Peyer's patch (tissue), 4 donors: Measurements from ENCODE around the gene SNX21. TPM values are rescaled to one million over a fixed set of nuclear protein-coding genes. Genes with fewer than 3 reads are reported as not detected.

Experiments
- DNase-seq, 3 donors: peaks; one replicate each; pipeline ENCODE4 v3.0.0-alpha.2; 2017 to 2019
- H3K27ac ChIP-seq, 4 donors: fragments of 200-600 bp; sonication (generic); one replicate each; pipeline ENCODE4 v1.5.1; 2016 to 2019
- H3K27me3 ChIP-seq, 2 donors: fragments of 200-600 bp; sonication (generic); one replicate each; pipeline ENCODE4 v1.5.1; 2019
- H3K36me3 ChIP-seq, 3 donors: fragments of 200-600 bp; sonication (generic); one replicate each; pipeline ENCODE4 v1.5.1; 2016 to 2019
- H3K4me1 ChIP-seq, 4 donors: fragments of 200-600 bp; sonication (generic); one replicate each; pipeline ENCODE4 v1.5.1; 2016 to 2019
- H3K4me3 ChIP-seq, 4 donors: fragments of 200-600 bp; sonication (generic); 1 replicate in 3 of 4; 2 replicates in 1 of 4; pipeline ENCODE4 v1.5.1; 2016 to 2019; ENCODE audit warnings: mild to moderate bottlenecking in 1 of 4
- H3K9me3 ChIP-seq, 4 donors: fragments of 200-600 bp; sonication (generic); one replicate each; pipeline ENCODE4 v1.5.1; 2016 to 2019; ENCODE audit warnings: mild to moderate bottlenecking in 1 of 4
- CTCF ChIP-seq, 6 experiments: fragments of 450-650 bp in 4 of 6; fragments of 200-600 bp in 2 of 6; sonication (generic) in 1 of 6; IDR thresholded peaks; one replicate each; pipeline ENCODE4 v1.5.1; 2017 to 2019; ENCODE audit warnings: antibody characterized with exemption in 6 of 6, mild to moderate bottlenecking in 3 of 6, moderate library complexity in 1 of 6
- POLR2A ChIP-seq, 2 donors: fragments of 450-650 bp; IDR thresholded peaks; one replicate each; pipeline ENCODE4 v1.5.1; 2017; ENCODE audit warnings: antibody characterized with exemption in 2 of 2, mild to moderate bottlenecking in 2 of 2, moderate library complexity in 2 of 2
- total RNA-seq, 4 donors: library from RNA; depleted of rRNA; stranded (reverse); fragments of >200 nt; gene quantifications; one replicate each; pipeline ENCODE4 v1.1.0, GENCODE V29; 2016

Gene SNX21
- total RNA-seq, 4 donors from 2014 or later = 17.5 to 94.9 (median 42.7) TPM

DNA sequence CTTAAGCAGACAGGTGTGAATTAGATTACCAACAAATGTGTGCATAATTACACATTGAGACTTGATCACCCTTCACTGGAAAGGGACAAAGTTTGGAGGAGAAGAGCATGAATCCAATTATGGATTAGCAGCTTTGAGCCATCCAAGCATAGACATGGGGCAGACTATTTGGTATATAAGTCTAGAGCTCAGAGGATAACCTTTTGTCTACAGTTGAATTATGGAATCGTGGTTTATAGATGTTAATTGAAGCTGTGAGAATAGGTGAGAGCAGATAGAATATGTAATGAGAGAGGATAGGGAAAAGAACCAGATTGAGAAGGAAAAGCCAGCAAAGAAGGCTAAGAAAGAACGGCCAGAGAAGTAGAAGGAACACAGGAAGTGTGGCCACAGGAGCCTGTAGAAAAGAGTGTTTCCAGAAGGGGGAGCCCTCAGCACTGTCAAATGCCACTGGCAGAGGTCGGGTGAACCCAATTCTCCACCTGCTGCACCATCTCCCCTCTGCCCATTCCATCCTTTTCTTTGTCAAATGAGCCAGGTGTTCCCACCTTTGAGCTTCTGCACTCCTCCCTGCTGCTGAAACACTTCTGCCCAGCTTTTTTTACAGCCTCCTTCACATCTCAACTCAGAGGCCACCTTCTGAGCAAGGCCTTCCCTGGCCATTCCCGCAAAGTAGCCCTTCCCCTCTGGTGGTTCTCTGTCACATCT lies 34.5 kb upstream of the SNX21 start:
- Histone ChIP-seq H3K9me3 (no peaks in the 10 kb centered on the region), H3K27me3 (no peaks in the 10 kb centered on the region), H3K27ac (no peak overlapping the region), H3K36me3 (peaks cover 0 to 72% (median 0%) of the 10 kb centered on the region in 3 donors), H3K4me1 (no peaks in the 10 kb centered on the region), H3K4me3 (no peak overlapping the region)
- DNase-seq = peak; percentile 62 to 85 (median 65)
- peak; percentile 25 to 72 (median 64) for TF ChIP-seq CTCF (IDR thresholded peaks at IDR 0.05)
- TF ChIP-seq POLR2A (IDR thresholded peaks at IDR 0.05) = no peak

GRCh38 chr20:45801851-45802250 lies 31.7 kb upstream of the SNX21 start:
- Histone ChIP-seq H3K36me3 (peaks cover 0 to 72% (median 4%) of the 10 kb centered on the region in 3 donors), H3K4me3 (no peak overlapping the region), H3K27me3 (no peaks in the 10 kb centered on the region), H3K27ac (no peak overlapping the region), H3K9me3 (no peaks in the 10 kb centered on the region), H3K4me1 (no peaks in the 10 kb centered on the region)
- TF ChIP-seq POLR2A (IDR thresholded peaks at IDR 0.05) = no peak
- TF ChIP-seq CTCF (IDR thresholded peaks at IDR 0.05) = no peak
- DNase-seq = no peak

DNA sequence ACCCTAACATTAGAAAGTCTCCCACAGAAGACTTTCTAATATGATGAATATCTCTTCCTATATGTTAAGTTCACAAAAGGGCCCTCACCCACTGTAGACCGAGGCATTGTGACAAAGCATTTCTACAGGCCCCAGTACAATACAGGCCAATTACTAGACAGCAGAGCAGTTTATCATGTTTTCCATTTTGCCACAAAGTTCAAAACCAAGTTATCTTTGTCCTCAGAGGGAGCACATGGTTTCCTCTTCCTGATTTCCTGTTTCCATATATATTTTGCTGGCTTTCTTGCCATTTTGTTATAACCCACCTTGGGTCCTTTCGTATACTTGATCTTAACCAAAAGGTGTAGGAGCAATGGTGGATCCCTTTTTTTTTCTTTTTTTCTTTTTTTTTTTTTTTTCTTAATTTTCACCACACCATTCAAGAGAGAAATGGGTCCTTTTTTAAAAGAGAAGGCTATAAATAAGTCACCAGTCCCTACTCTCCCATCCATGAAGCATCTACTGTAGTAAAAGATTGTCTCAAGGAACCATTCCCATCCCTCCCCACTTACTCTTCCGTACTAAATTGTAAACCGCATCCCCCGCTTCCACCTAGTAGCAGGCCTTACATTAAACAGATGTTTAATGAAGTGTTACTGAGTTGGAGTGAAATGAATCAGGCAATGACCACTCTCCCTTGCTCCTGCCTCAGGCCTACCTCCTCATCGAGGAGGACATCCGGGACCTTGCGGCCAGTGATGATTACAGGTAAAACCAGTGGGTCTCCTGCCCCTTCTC lies 23.2 kb upstream of the SNX21 start:
- TF ChIP-seq POLR2A (IDR thresholded peaks at IDR 0.05) (no peak), CTCF (IDR thresholded peaks at IDR 0.05) (no peak)
- peaks cover 0 to 60% (median 0%) of the 10 kb centered on the region in 3 donors for H3K36me3 ChIP-seq
- DNase-seq = no peak

GRCh38 chr20:45812157-45813005 lies 21.2 kb upstream of the SNX21 start, which contains the start of gene UBE2C:
Gene UBE2C, plus strand, starts transcription at chr20:45812644. Its CDS starts 52 bp downstream, at chr20:45812696.
- DNase-seq = peak; percentile 92 to 98 (median 95)
- peak within 1 kb of the TSS in 3 of 4 donors; percentile 31 to 63 (median 33) for H3K27ac ChIP-seq
- TF ChIP-seq CTCF (IDR thresholded peaks at IDR 0.05) (no peak), POLR2A (IDR thresholded peaks at IDR 0.05) (no peak)
- no peaks in the 10 kb centered on the region for H3K27me3 ChIP-seq
- peak within 1 kb of the TSS; percentile 46 to 71 (median 63) for H3K4me3 ChIP-seq
- H3K4me1 ChIP-seq = peaks cover 3 to 17% (median 5%) of the 10 kb centered on the region in 4 donors
- peaks cover 0 to 40% (median 0%) of the 10 kb centered on the region in 3 donors for H3K36me3 ChIP-seq
- H3K9me3 ChIP-seq = no peaks in the 10 kb centered on the region

More for the DNA sequence above, 23.2 kb upstream of the SNX21 start:
- H3K27ac ChIP-seq = no peak overlapping the region
- no peak overlapping the region for H3K4me3 ChIP-seq
- no peaks in the 10 kb centered on the region for H3K27me3 ChIP-seq
- H3K4me1 ChIP-seq = peaks cover 3 to 17% (median 5%) of the 10 kb centered on the region in 4 donors
- no peaks in the 10 kb centered on the region for H3K9me3 ChIP-seq

DNA sequence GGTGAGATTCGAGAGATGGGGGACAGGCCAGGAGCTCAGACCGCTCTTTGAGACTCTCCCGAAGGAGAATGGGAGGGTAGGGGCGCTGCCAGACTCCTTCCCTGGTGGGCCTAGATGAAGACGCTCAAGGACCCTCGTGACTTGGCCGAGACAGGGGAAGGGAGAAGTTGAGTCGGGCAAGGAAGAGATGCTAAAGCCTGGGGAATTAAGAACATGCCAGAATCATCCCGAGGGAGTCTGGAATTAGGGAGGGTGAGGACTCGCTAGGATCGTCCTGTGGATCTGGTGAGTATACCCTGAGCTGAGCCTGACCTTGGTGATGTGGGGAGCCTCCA lies 20.6 kb upstream of the SNX21 start:
- H3K36me3 ChIP-seq = peaks cover 0 to 34% (median 0%) of the 10 kb centered on the region in 3 donors
- H3K9me3 ChIP-seq = no peaks in the 10 kb centered on the region
- no peak overlapping the region for H3K27ac ChIP-seq
- H3K4me3 ChIP-seq = peak overlapping the region; percentile 46 to 71 (median 63)
- TF ChIP-seq CTCF (IDR thresholded peaks at IDR 0.05) (no peak), POLR2A (IDR thresholded peaks at IDR 0.05) (no peak)
- H3K4me1 ChIP-seq = peaks cover 3 to 17% (median 5%) of the 10 kb centered on the region in 4 donors
- DNase-seq = no peak
- H3K27me3 ChIP-seq = no peaks in the 10 kb centered on the region
